Mammary epithelial cell (primary cell): ENCODE results near the gene SMOC1.

Source experiments
- EZH2 ChIP-seq: IDR thresholded peaks from 2 replicates; pipeline ENCODE4 v1.6.1; 2012; ENCODE audit warnings: low read length, inconsistent platforms, borderline replicate concordance
- TF ChIP-seq, protein P1 (sequence below), 2 donors: IDR thresholded peaks in 1 of 2; conservative IDR thresholded peaks in 1 of 2; 2 replicates each; pipeline ENCODE4 v1.5.1; 2011 to 2012; ENCODE audit warnings: inconsistent platforms in 2 of 2, low read length in 2 of 2, mild to moderate bottlenecking in 2 of 2, control low read depth in 1 of 2, low read depth in 1 of 2; ENCODE audit not compliant: insufficient read depth in 1 of 2; ENCODE audit errors: extremely low read depth in 1 of 2

DNA sequence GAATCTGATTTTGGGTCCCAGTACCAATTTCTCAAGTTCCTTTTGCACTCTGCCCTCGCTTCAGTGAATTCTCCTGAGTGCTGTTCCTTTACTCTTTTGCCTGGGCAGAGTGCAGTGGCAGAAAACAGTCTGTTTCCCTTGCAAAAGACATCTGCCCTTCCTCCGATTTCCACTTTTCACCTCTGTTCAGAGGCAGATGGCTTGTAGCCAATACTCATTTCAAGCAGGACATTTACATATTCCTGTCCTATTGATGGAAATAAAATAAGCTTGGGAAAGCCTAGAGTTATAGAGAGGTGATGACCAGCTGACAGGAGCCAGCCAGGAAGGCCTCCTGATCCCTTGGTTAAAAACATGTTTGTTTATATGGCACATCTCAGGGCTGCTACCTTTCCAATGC lies 198.5 kb downstream of the SMOC1 start:
- TF ChIP-seq, protein P1, sequence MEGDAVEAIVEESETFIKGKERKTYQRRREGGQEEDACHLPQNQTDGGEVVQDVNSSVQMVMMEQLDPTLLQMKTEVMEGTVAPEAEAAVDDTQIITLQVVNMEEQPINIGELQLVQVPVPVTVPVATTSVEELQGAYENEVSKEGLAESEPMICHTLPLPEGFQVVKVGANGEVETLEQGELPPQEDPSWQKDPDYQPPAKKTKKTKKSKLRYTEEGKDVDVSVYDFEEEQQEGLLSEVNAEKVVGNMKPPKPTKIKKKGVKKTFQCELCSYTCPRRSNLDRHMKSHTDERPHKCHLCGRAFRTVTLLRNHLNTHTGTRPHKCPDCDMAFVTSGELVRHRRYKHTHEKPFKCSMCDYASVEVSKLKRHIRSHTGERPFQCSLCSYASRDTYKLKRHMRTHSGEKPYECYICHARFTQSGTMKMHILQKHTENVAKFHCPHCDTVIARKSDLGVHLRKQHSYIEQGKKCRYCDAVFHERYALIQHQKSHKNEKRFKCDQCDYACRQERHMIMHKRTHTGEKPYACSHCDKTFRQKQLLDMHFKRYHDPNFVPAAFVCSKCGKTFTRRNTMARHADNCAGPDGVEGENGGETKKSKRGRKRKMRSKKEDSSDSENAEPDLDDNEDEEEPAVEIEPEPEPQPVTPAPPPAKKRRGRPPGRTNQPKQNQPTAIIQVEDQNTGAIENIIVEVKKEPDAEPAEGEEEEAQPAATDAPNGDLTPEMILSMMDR (conservative IDR thresholded peaks at IDR 0.05 in 1 of 2, IDR thresholded peaks at IDR 0.05 in 1 of 2; ENCODE audit: extremely low read depth in 1 of 2, insufficient read depth in 1 of 2, low read depth in 1 of 2, low read length in 2 of 2) = no peak
- no peak for TF ChIP-seq EZH2
